GM18507 (cell line): Measurements from ENCODE around the gene TMEM61.
"Not testable (repeated sequence)": the region's sequence is repeated elsewhere in the genome, so short reads cannot be mapped to it uniquely, and the experiment has no call there.

ENCODE experiments used
- DNase-seq: peaks from one replicate; pipeline ENCODE4 v3.0.0; 2011; ENCODE audit warnings: low read depth; ENCODE audit not compliant: insufficient read length; ENCODE audit errors: extremely low spot score
- FAIRE-seq: peaks from 2 replicates; lab custom pipeline; 2011; peaks lifted over from hg19 to GRCh38; lab: Jason Lieb, UNC

TMEM61 gene

GRCh38 chr1:54996869-54997710, 16.7 kb downstream of the TMEM61 start:
- DNase-seq, result no peak
- FAIRE-seq, result no peak

GRCh38 chr1:54997711-54997986, 17.2 kb downstream of the TMEM61 start:
- no peak for FAIRE-seq
- DNase-seq, result no peak

- DNase-seq (no peak), FAIRE-seq (no peak)
These were observed 17.7 kb downstream of the TMEM61 start for GRCh38 chr1:54998100-54998499.

- FAIRE-seq (no peak), DNase-seq (no peak)
These were observed 18.2 kb downstream of the TMEM61 start, which contains the start of gene BSND for GRCh38 chr1:54998677-54999076. TSS of gene BSND (plus strand) at chr1:54998933. CDS start at chr1:54999187, 254 bp downstream.

GRCh38 chr1:55000110-55001085, 20.0 kb downstream of the TMEM61 start:
- no peak for FAIRE-seq
- DNase-seq, result no peak

GRCh38 chr1:55001311-55001710, 20.9 kb downstream of the TMEM61 start:
- FAIRE-seq, result no peak
- DNase-seq, result no peak

GRCh38 chr1:55002686-55003085, 22.3 kb downstream of the TMEM61 start:
- DNase-seq, result no peak
- FAIRE-seq, result peak; percentile 45

- FAIRE-seq, result no peak
- DNase-seq, result no peak
These were observed 25.1 kb downstream of the TMEM61 start for GRCh38 chr1:55005351-55006140.

- no peak for FAIRE-seq
These were observed 26.5 kb downstream of the TMEM61 start for GRCh38 chr1:55006931-55007330.

GRCh38 chr1:55007625-55008024, 27.2 kb downstream of the TMEM61 start:
- DNase-seq (no peak), FAIRE-seq (no peak)

More at GRCh38 chr1:55006931-55007330, 26.5 kb downstream of the TMEM61 start:
- DNase-seq, result no peak

GRCh38 chr1:55010194-55010886, 29.9 kb downstream of the TMEM61 start:
- DNase-seq (no peak), FAIRE-seq (no peak)

- DNase-seq, result no peak
- no peak for FAIRE-seq
These were observed 30.4 kb downstream of the TMEM61 start for GRCh38 chr1:55010887-55011217.

- FAIRE-seq, result no peak
These were observed 32.2 kb downstream of the TMEM61 start for GRCh38 chr1:55012661-55013060.

GRCh38 chr1:55015123-55015522, 34.7 kb downstream of the TMEM61 start:
- FAIRE-seq, result no peak
- DNase-seq, result no peak

More at GRCh38 chr1:55012661-55013060, 32.2 kb downstream of the TMEM61 start:
- DNase-seq, result no peak

- DNase-seq (no peak), FAIRE-seq (no peak)
These were observed 35.5 kb downstream of the TMEM61 start for GRCh38 chr1:55015731-55016620.

- FAIRE-seq (no peak), DNase-seq (no peak)
These were observed 38.0 kb downstream of the TMEM61 start for GRCh38 chr1:55018395-55018794.

- DNase-seq (peak; percentile 73), FAIRE-seq (peak; percentile 81)
These were observed 41.6 kb downstream of the TMEM61 start for GRCh38 chr1:55021942-55022546.

GRCh38 chr1:55024163-55024562, 43.7 kb downstream of the TMEM61 start:
- FAIRE-seq, DNase-seq: not testable (repeated sequence)
